ENCODE measurements around the gene IQCM.

Gene IQCM

DNA sequence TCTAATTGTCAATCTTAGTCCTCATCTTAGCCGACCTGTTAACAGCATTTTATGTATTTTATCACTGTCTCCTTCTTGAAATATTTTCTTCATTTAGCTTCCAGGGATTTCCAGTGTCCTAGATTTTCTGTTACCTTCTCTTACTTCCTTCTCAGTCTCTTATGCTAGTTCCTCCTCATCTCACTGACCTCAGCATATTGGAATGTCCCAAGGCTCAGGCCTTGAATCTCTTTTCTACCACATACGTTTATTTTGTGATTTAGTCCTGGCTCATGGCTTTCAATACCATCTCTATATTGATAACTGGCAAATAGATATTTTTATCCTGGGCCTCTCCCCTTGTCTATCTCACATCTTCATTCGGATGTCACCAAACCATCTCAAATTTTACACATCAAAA, 61.1 kb downstream of the IQCM start:
- Histone ChIP-seq H3K9me3 (ENCODE audit: insufficient read depth, low read depth, low read length) (no peaks in the 10 kb centered on the region), H3K4me3 (ENCODE audit: low read length, poor library complexity, severe bottlenecking) (no peak overlapping the region), H3K27me3 (ENCODE audit: insufficient read depth, low read length, poor library complexity, severe bottlenecking) (no peaks in the 10 kb centered on the region), H3K36me3 (ENCODE audit: insufficient read depth, low read length) (no peaks in the 10 kb centered on the region), H3K4me1 (ENCODE audit: insufficient read depth, low read length, poor library complexity, severe bottlenecking) (no peaks in the 10 kb centered on the region), H3K4me2 (ENCODE audit: low read depth, low read length, poor library complexity, severe bottlenecking) (no peak overlapping the region), H2AFZ (ENCODE audit: low read length) (no peak overlapping the region), H3K9me2 (replicated peaks; ENCODE audit: low read depth, low read length) (no peaks in the 10 kb centered on the region), H3F3A (ENCODE audit: low read depth) (no peaks in the 10 kb centered on the region), H3K79me2 (ENCODE audit: insufficient read depth, low read length) (no peaks in the 10 kb centered on the region), H4K20me1 (ENCODE audit: insufficient read depth, low read length, poor library complexity, severe bottlenecking) (no peaks in the 10 kb centered on the region), H3K9ac (ENCODE audit: low read depth, low read length, poor library complexity, severe bottlenecking) (no peak overlapping the region)
- no peak for TF ChIP-seq EZH2phosphoT487 (IDR thresholded peaks at IDR 0.05; ENCODE audit: borderline replicate concordance)
- TF ChIP-seq, protein P1, sequence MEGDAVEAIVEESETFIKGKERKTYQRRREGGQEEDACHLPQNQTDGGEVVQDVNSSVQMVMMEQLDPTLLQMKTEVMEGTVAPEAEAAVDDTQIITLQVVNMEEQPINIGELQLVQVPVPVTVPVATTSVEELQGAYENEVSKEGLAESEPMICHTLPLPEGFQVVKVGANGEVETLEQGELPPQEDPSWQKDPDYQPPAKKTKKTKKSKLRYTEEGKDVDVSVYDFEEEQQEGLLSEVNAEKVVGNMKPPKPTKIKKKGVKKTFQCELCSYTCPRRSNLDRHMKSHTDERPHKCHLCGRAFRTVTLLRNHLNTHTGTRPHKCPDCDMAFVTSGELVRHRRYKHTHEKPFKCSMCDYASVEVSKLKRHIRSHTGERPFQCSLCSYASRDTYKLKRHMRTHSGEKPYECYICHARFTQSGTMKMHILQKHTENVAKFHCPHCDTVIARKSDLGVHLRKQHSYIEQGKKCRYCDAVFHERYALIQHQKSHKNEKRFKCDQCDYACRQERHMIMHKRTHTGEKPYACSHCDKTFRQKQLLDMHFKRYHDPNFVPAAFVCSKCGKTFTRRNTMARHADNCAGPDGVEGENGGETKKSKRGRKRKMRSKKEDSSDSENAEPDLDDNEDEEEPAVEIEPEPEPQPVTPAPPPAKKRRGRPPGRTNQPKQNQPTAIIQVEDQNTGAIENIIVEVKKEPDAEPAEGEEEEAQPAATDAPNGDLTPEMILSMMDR (conservative IDR thresholded peaks at IDR 0.05; ENCODE audit: low read length), result no peak

GRCh38 chr4:149752729-149753128, 62.9 kb downstream of the IQCM start:
- H3K36me3 ChIP-seq (ENCODE audit: insufficient read depth, low read length), result no peaks in the 10 kb centered on the region
- no peak overlapping the region for H2AFZ ChIP-seq (ENCODE audit: low read length)
- H3K4me3 ChIP-seq (ENCODE audit: low read length, poor library complexity, severe bottlenecking), result no peak overlapping the region
- no peaks in the 10 kb centered on the region for H3K27me3 ChIP-seq (ENCODE audit: insufficient read depth, low read length, poor library complexity, severe bottlenecking)
- no peaks in the 10 kb centered on the region for H3K79me2 ChIP-seq (ENCODE audit: insufficient read depth, low read length)
- no peaks in the 10 kb centered on the region for H3K4me1 ChIP-seq (ENCODE audit: insufficient read depth, low read length, poor library complexity, severe bottlenecking)
- H4K20me1 ChIP-seq (ENCODE audit: insufficient read depth, low read length, poor library complexity, severe bottlenecking), result no peaks in the 10 kb centered on the region
- TF ChIP-seq, protein P1 (conservative IDR thresholded peaks at IDR 0.05; ENCODE audit: low read length), result no peak
- no peak for TF ChIP-seq EZH2phosphoT487 (IDR thresholded peaks at IDR 0.05; ENCODE audit: borderline replicate concordance)
- no peak overlapping the region for H3K4me2 ChIP-seq (ENCODE audit: low read depth, low read length, poor library complexity, severe bottlenecking)
- no peaks in the 10 kb centered on the region for H3F3A ChIP-seq (ENCODE audit: low read depth)
- no peaks in the 10 kb centered on the region for H3K9me3 ChIP-seq (ENCODE audit: insufficient read depth, low read depth, low read length)
- no peaks in the 10 kb centered on the region for H3K9me2 ChIP-seq (replicated peaks; ENCODE audit: low read depth, low read length)
- H3K9ac ChIP-seq (ENCODE audit: low read depth, low read length, poor library complexity, severe bottlenecking), result no peak overlapping the region

DNA sequence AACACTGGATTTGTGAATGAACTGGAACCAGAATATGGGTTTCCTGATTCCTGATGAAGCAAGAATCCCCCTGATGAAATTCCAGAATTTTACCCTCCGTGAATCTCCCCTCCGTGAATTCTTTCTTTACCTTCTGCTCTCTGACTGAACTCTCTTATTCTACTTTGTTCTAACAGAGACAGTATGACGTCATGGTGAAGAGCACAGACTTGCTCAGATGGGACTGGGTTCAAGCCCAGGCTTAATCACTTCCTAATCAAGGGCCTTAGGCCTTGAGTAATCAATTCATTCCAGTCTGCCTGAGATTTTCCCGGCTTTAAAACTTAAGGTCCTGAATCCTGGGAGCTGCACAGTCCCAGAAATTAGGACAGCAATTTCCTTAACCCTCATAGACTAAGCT, 64.5 kb downstream of the IQCM start:
- no peak overlapping the region for H3K9ac ChIP-seq (ENCODE audit: low read depth, low read length, poor library complexity, severe bottlenecking)
- H3K36me3 ChIP-seq (ENCODE audit: insufficient read depth, low read length), result no peaks in the 10 kb centered on the region
- TF ChIP-seq EZH2phosphoT487 (IDR thresholded peaks at IDR 0.05; ENCODE audit: borderline replicate concordance), result no peak
- TF ChIP-seq, protein P1 (conservative IDR thresholded peaks at IDR 0.05; ENCODE audit: low read length), result no peak
- no peak overlapping the region for H3K4me3 ChIP-seq (ENCODE audit: low read length, poor library complexity, severe bottlenecking)
- no peaks in the 10 kb centered on the region for H3K27me3 ChIP-seq (ENCODE audit: insufficient read depth, low read length, poor library complexity, severe bottlenecking)
- H3K79me2 ChIP-seq (ENCODE audit: insufficient read depth, low read length), result no peaks in the 10 kb centered on the region
- H3K4me2 ChIP-seq (ENCODE audit: low read depth, low read length, poor library complexity, severe bottlenecking), result no peak overlapping the region
- H2AFZ ChIP-seq (ENCODE audit: low read length), result no peak overlapping the region
- no peaks in the 10 kb centered on the region for H3F3A ChIP-seq (ENCODE audit: low read depth)
- no peaks in the 10 kb centered on the region for H3K9me3 ChIP-seq (ENCODE audit: insufficient read depth, low read depth, low read length)
- H3K4me1 ChIP-seq (ENCODE audit: insufficient read depth, low read length, poor library complexity, severe bottlenecking), result no peaks in the 10 kb centered on the region
- H3K9me2 ChIP-seq (replicated peaks; ENCODE audit: low read depth, low read length), result no peaks in the 10 kb centered on the region
- no peaks in the 10 kb centered on the region for H4K20me1 ChIP-seq (ENCODE audit: insufficient read depth, low read length, poor library complexity, severe bottlenecking)

All from Loucy (cell line).